Measurements from ENCODE around the gene HEY2. TPM values are rescaled to one million over a fixed set of nuclear protein-coding genes. Genes with fewer than 3 reads are reported as not detected.
A peak's percentile ranks its signal among the peaks of the same experiment; 100 is the strongest.
"Not testable (repeated sequence)": the region's sequence is repeated elsewhere in the genome, so short reads cannot be mapped to it uniquely, and the experiment has no call there.

The HEY2 gene
- total RNA-seq, 1 donor from 2014 or later, result not detected

GRCh38 chr6:125764121-125764671, 14.8 kb downstream of the HEY2 start:
- H3K36me3 Mint-ChIP-seq (ENCODE audit: low read depth), result no peaks in the 10 kb centered on the region
- H3K27ac Mint-ChIP-seq, result no peak overlapping the region
- H3K27me3 Mint-ChIP-seq (ENCODE audit: insufficient read depth), result peaks cover 50% of the 10 kb centered on the region
- no peak for DNase-seq (ENCODE audit: low spot score)
- intact Hi-C loops (cut with micrococcal nuclease), result no loop called here
- H3K9me3 Mint-ChIP-seq, result no peaks in the 10 kb centered on the region
- H3K4me3 Mint-ChIP-seq, result no peak overlapping the region
- no peaks in the 10 kb centered on the region for H3K4me1 Mint-ChIP-seq (ENCODE audit: low read depth)

- no peaks in the 10 kb centered on the region for H3K36me3 Mint-ChIP-seq (ENCODE audit: low read depth)
- no peaks in the 10 kb centered on the region for H3K9me3 Mint-ChIP-seq
- H3K4me1 Mint-ChIP-seq (ENCODE audit: low read depth), result no peaks in the 10 kb centered on the region
- intact Hi-C loops (cut with micrococcal nuclease), result loop anchor here (5.0 kb wide), 1 partner anchor 574 kb away; no protein-coding TSS in a partner anchor
- no peak for DNase-seq (ENCODE audit: low spot score)
- H3K27ac Mint-ChIP-seq, result no peak overlapping the region
- peaks cover 50% of the 10 kb centered on the region for H3K27me3 Mint-ChIP-seq (ENCODE audit: insufficient read depth)
- H3K4me3 Mint-ChIP-seq, result no peak overlapping the region
These were observed 16.5 kb downstream of the HEY2 start for GRCh38 chr6:125765944-125766343.

GRCh38 chr6:125766641-125767040, 17.2 kb downstream of the HEY2 start:
- H3K4me3 Mint-ChIP-seq, result no peak overlapping the region
- no peak for DNase-seq (ENCODE audit: low spot score)
- H3K27me3 Mint-ChIP-seq (ENCODE audit: insufficient read depth), result peaks cover 45% of the 10 kb centered on the region
- no peaks in the 10 kb centered on the region for H3K4me1 Mint-ChIP-seq (ENCODE audit: low read depth)
- no peaks in the 10 kb centered on the region for H3K36me3 Mint-ChIP-seq (ENCODE audit: low read depth)
- no peak overlapping the region for H3K27ac Mint-ChIP-seq
- intact Hi-C loops (cut with micrococcal nuclease), result loop anchor here (5.0 kb wide), 1 partner anchor 574 kb away; no protein-coding TSS in a partner anchor
- H3K9me3 Mint-ChIP-seq, result no peaks in the 10 kb centered on the region

- peaks cover 9% of the 10 kb centered on the region for H3K4me1 Mint-ChIP-seq (ENCODE audit: low read depth)
- H3K4me3 Mint-ChIP-seq, result no peak overlapping the region
- DNase-seq (ENCODE audit: low spot score), result no peak
- no peak overlapping the region for H3K27ac Mint-ChIP-seq
- H3K9me3 Mint-ChIP-seq, result no peaks in the 10 kb centered on the region
- intact Hi-C loops (cut with micrococcal nuclease), result loop anchor here (1.0 to 5.0 kb wide), 5 partner anchors 22 to 616 kb away; partner anchors contain the start of gene TPD52L1
- peaks cover 41% of the 10 kb centered on the region for H3K27me3 Mint-ChIP-seq (ENCODE audit: insufficient read depth)
- H3K36me3 Mint-ChIP-seq (ENCODE audit: low read depth), result no peaks in the 10 kb centered on the region
These were observed 19.8 kb downstream of the HEY2 start for GRCh38 chr6:125769147-125769783.

- no peaks in the 10 kb centered on the region for H3K9me3 Mint-ChIP-seq
- peaks cover 32% of the 10 kb centered on the region for H3K27me3 Mint-ChIP-seq (ENCODE audit: insufficient read depth)
- H3K4me1 Mint-ChIP-seq (ENCODE audit: low read depth), result peaks cover 9% of the 10 kb centered on the region
- H3K4me3 Mint-ChIP-seq, result no peak overlapping the region
- intact Hi-C loops (cut with micrococcal nuclease), result no loop called here
- no peak for DNase-seq (ENCODE audit: low spot score)
- no peaks in the 10 kb centered on the region for H3K36me3 Mint-ChIP-seq (ENCODE audit: low read depth)
- no peak overlapping the region for H3K27ac Mint-ChIP-seq
These were observed 24.2 kb downstream of the HEY2 start for GRCh38 chr6:125773387-125774341.

GRCh38 chr6:125776107-125776826, 26.8 kb downstream of the HEY2 start:
- H3K9me3 Mint-ChIP-seq; H3K4me3 Mint-ChIP-seq; DNase-seq (ENCODE audit: low spot score); intact Hi-C loops (cut with micrococcal nuclease); H3K36me3 Mint-ChIP-seq (ENCODE audit: low read depth); H3K4me1 Mint-ChIP-seq (ENCODE audit: low read depth); H3K27ac Mint-ChIP-seq: not testable (repeated sequence)
- peaks cover 29% of the 10 kb centered on the region for H3K27me3 Mint-ChIP-seq (ENCODE audit: insufficient read depth)

- Mint-ChIP-seq H3K36me3 (ENCODE audit: low read depth) (peaks cover 4% of the 10 kb centered on the region), H3K4me3 (no peak overlapping the region), H3K4me1 (ENCODE audit: low read depth) (peaks cover 12% of the 10 kb centered on the region), H3K27ac (no peak overlapping the region), H3K27me3 (ENCODE audit: insufficient read depth) (peaks cover 15% of the 10 kb centered on the region), H3K9me3 (no peaks in the 10 kb centered on the region)
- peak; percentile 68 for DNase-seq (ENCODE audit: low spot score)
- intact Hi-C loops (cut with micrococcal nuclease), result loop anchor here (1.0 to 2.0 kb wide), 7 partner anchors 15 to 206 kb away; partner anchors contain the start of genes HEY2, HINT3 and TRMT11
These were observed 30.6 kb downstream of the HEY2 start for GRCh38 chr6:125779924-125780539.

- peaks cover 12% of the 10 kb centered on the region for H3K4me1 Mint-ChIP-seq (ENCODE audit: low read depth)
- no peak overlapping the region for H3K27ac Mint-ChIP-seq
- H3K4me3 Mint-ChIP-seq, result no peak overlapping the region
- no peaks in the 10 kb centered on the region for H3K9me3 Mint-ChIP-seq
- H3K27me3 Mint-ChIP-seq (ENCODE audit: insufficient read depth), result peaks cover 9% of the 10 kb centered on the region
- peaks cover 4% of the 10 kb centered on the region for H3K36me3 Mint-ChIP-seq (ENCODE audit: low read depth)
- peak; percentile 52 for DNase-seq (ENCODE audit: low spot score)
- intact Hi-C loops (cut with micrococcal nuclease), result loop anchor here (1.0 to 2.0 kb wide), 10 partner anchors 9 to 206 kb away; partner anchors contain the start of genes HEY2, HINT3 and TRMT11
These were observed 31.3 kb downstream of the HEY2 start for GRCh38 chr6:125780540-125781313.

- Mint-ChIP-seq H3K4me3 (no peak overlapping the region), H3K27ac (no peak overlapping the region), H3K36me3 (ENCODE audit: low read depth) (peaks cover 6% of the 10 kb centered on the region), H3K27me3 (ENCODE audit: insufficient read depth) (peaks cover 9% of the 10 kb centered on the region), H3K9me3 (no peaks in the 10 kb centered on the region), H3K4me1 (ENCODE audit: low read depth) (peaks cover 12% of the 10 kb centered on the region)
- DNase-seq (ENCODE audit: low spot score), result no peak
- intact Hi-C loops (cut with micrococcal nuclease), result loop anchor here (1.0 to 2.0 kb wide), 4 partner anchors 8 to 124 kb away; no protein-coding TSS in a partner anchor
These were observed 32.0 kb downstream of the HEY2 start for GRCh38 chr6:125781314-125781868.

- intact Hi-C loops (cut with micrococcal nuclease), result no loop called here
- H3K27ac Mint-ChIP-seq, result no peak overlapping the region
These were observed 34.9 kb downstream of the HEY2 start for GRCh38 chr6:125784365-125784764.

GRCh38 chr6:125787791-125788190, 38.4 kb downstream of the HEY2 start:
- Mint-ChIP-seq H3K36me3 (ENCODE audit: low read depth) (peaks cover 15% of the 10 kb centered on the region), H3K9me3 (no peaks in the 10 kb centered on the region), H3K4me1 (ENCODE audit: low read depth) (peaks cover 33% of the 10 kb centered on the region), H3K27me3 (ENCODE audit: insufficient read depth) (no peaks in the 10 kb centered on the region), H3K4me3 (no peak overlapping the region), H3K27ac (no peak overlapping the region)
- intact Hi-C loops (cut with micrococcal nuclease), result no loop called here
- no peak for DNase-seq (ENCODE audit: low spot score)

More at GRCh38 chr6:125784365-125784764, 34.9 kb downstream of the HEY2 start:
- Mint-ChIP-seq H3K4me3 (no peak overlapping the region), H3K27me3 (ENCODE audit: insufficient read depth) (no peaks in the 10 kb centered on the region), H3K9me3 (no peaks in the 10 kb centered on the region), H3K4me1 (ENCODE audit: low read depth) (peaks cover 15% of the 10 kb centered on the region), H3K36me3 (ENCODE audit: low read depth) (peaks cover 9% of the 10 kb centered on the region)
- no peak for DNase-seq (ENCODE audit: low spot score)

All from activated T-helper 1 cell treated with anti-CD3 and anti-CD28 coated beads, Interleukin-12 subunit alpha, Interleukin-12 subunit beta, Interleukin-2, Interleukin-4 antibody, amounts not matched to agents 30 ng/mL and 10 ng/mL and 1 ng/mL, durations not matched to agents 14 hours and 24 hours and 36 hours (primary cell).